NCI-H69 (cell line): ENCODE data around the gene LAMA2.

Experiments
- DNase-seq: peaks from one replicate; lab custom pipeline; 2025; lab: John Stamatoyannopoulos, UW

Gene LAMA2

GRCh38 chr6:129089357-129089756 lies 206.4 kb downstream of the LAMA2 start:
- no peak for DNase-seq

- DNase-seq: no peak
These were observed 211.2 kb downstream of the LAMA2 start for GRCh38 chr6:129094147-129094546.

- no peak for DNase-seq
These were observed 213.8 kb downstream of the LAMA2 start for GRCh38 chr6:129096651-129097290.

GRCh38 chr6:129098061-129098553 lies 215.2 kb downstream of the LAMA2 start:
- no peak for DNase-seq

DNA sequence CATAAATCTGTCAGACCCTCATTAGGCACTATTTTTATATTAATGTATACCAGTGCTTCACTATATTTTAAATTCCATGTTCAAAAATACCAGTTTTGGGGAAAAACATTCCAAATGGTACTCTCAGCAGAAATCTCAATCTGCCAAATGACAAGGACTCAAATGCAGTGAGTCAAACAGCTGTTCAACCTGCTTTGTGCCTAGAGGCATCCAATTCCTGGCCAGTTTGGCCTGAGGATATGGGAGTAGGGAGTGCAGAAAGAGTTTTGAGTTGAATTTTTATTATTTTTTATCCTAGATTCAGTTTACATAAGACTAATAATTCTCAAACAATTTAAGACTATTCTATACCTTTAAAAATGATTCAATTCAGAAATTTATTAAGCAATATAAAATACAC lies 216.8 kb downstream of the LAMA2 start:
- DNase-seq: no peak

- DNase-seq: no peak
These were observed 217.2 kb downstream of the LAMA2 start for GRCh38 chr6:129100164-129100563.

DNA sequence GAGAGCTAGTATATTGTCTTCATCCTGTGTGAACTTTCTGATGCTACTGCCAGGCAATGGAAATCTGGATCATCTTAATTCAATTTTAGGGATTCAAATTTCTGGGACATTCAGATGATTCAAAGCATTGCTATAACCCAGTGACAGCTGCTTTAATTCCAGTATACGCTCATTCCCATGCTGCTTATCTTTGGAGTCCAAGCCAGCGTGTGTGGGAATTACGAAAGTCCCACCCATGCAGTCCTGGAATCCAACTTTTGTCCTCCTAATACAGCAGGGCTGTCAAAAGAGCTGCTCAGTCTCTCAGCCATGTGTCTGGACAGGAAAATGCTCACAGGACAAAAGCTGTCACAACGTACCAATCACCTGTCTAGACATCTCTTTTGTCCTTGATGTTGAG lies 219.8 kb downstream of the LAMA2 start:
- no peak for DNase-seq

GRCh38 chr6:129104131-129104530 lies 221.2 kb downstream of the LAMA2 start:
- no peak for DNase-seq

DNA sequence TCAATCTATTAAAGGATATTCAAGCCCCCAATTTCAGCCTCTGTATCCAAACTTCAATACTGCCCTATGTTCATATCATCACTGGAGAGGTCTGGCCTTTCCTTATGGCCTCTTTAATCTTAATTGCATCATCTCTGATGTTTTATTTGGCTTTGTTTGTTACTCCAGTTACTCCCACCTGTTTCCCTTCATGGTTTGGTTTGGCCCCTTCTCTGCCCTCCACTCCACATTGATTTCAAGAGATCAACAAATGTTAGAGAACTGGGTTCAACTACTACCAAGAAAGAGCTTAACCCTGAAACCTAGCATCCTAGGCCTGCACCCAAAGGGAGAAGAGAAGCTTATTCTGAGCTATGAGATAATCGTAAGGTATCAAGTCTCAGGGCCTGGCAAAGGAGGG lies 221.6 kb downstream of the LAMA2 start:
- DNase-seq: no peak

GRCh38 chr6:129105035-129105434 lies 222.1 kb downstream of the LAMA2 start:
- DNase-seq: no peak

- no peak for DNase-seq
These were observed 222.9 kb downstream of the LAMA2 start for GRCh38 chr6:129105793-129106192.

DNA sequence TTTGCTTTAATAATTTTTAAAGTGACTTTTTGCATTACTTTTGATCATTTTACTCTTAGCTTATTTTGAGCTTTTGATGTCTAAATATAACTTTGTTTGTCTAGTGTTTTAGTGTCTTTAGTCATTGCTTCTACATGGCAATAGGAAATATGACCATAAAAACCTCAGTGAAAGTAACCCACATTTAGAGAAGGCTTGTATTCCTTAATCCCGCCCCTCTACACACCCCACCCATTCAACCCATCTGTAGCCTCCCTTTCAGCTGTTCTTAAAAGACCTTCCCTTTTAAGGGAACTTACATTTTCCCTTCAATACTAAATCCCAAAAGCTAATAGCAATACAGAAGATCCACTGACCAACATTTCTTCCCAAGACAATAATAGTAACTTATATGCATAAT lies 225.4 kb downstream of the LAMA2 start:
- no peak for DNase-seq

DNA sequence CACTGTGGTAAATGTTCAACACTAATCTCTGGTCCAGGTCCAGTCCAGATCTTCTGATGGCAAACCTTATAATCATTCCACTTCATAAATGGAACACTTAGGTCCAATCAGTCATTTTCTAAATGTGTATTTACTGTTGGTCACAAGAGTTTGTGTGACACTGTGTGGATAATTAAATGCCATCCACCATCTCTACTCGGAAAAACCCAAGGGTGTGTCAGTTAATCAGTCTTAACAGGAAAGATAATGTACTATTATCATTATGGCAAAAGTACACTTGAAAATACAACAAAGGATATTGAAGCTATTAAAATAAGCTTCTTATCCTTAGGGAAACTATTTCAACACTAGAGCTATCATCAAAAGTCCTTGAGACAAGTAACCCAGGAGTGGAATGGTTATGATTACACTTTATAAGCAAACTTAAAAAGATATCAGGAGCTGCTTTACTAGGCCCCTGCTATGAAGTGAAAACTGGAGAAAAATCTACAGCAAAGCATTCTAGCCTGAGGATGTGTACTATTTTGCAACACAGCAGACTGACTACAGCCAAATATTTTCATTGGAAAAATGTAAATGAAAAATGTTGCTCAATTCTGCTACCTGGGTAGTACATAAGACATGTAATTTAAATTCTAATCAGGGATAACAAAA lies 227.9 kb downstream of the LAMA2 start:
- DNase-seq: no peak

GRCh38 chr6:129111346-129111745 lies 228.4 kb downstream of the LAMA2 start:
- no peak for DNase-seq

DNA sequence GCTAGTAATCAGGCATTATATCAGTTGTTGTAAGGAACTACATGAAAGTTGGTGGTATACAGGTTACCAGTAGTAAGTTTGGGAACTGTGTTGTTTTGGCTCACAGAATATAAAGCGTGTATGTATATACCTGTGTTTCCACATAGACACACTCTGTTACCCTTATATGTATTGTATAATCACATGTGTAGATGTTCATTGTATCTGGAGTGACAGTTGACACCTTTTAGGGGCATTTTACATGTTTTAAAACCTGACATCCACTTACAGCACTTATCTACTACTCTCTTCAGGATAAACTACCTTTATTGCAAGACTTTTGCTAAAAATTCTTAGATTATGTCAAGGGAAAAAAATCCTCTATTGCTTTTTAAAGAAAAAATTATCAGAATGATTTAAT lies 228.9 kb downstream of the LAMA2 start:
- no peak for DNase-seq

GRCh38 chr6:129112591-129112990 lies 229.7 kb downstream of the LAMA2 start:
- no peak for DNase-seq

DNA sequence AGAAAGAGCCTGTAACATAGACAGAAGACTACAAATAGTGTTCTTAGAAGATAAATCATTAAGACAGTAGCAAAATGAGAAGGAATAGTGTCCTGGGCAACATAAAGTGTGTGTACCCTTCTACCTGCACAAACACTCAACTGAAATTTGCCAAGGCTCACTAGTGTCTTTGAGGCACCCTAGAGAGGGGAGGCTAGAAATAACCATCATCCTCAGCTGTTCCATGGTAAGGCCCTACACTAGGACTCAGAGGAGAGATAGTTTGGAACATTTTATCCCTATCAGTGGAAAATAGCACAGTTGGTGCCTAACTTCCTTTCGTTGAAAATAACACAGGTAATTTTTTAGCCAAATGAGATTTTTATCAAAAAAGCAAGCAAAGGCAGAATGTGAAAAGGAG lies 230.7 kb downstream of the LAMA2 start:
- no peak for DNase-seq

DNA sequence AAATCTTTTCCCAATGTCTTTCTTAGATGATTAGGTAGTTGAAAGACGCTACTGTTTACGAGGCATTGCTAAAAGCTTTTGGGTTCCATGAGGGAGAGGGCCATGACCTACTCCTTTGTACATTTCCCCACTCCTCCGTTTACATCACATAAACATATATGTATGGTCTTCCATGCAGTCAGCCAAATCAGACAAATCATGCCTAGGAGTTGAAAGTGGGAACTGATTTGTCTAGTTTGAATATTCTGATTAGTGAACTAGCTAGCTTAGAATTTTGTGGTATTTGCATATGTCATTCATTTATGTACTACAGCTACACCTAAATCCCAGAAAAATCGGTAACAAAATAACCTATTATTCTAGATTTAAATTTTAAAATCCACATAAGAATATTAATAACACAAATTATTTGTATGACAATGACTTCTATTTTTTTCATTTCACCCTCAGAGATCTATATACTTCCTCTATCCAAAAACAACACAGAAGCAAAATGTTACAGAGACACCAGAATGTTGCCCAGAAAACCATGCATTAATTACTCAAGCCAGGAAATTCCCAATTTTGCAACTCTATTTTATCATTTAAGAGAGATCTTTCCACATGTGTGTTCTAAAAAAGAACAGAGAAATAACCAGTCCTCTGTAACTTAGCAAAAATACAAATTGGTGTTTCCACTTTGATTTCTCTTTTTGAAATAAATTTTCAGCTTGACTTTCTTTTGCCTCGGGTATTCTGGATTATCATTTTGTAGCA lies 231.9 kb downstream of the LAMA2 start:
- DNase-seq: no peak

GRCh38 chr6:129115471-129115870 lies 232.5 kb downstream of the LAMA2 start:
- DNase-seq: no peak

DNA sequence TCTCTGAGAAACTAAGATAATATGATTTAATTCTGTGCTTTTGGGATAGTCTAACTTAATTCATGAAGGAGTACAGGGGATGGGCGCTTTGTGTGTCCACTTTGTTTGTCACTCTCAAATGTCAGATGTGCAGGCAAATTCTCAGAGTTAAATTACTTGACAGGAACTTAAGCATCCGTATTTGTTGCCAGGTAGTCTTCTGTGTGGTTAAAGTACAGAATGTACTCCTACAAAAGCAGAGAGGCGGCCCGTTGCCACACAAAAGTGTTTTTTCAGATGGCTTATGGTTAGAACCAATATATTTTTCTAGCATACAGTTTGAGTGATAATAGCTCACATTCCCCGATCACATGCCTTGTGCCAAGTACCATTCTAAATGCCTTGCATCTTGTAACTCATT lies 234.4 kb downstream of the LAMA2 start:
- no peak for DNase-seq

GRCh38 chr6:129120856-129121638 lies 238.1 kb downstream of the LAMA2 start:
- peak; percentile 7 for DNase-seq

GRCh38 chr6:129124347-129124746 lies 241.4 kb downstream of the LAMA2 start:
- DNase-seq: no peak
